GM12891 (cell line): ENCODE measurements around the gene WDR20.

Source experiments
- POLR2A ChIP-seq: IDR thresholded peaks from 2 replicates; pipeline ENCODE4 v1.6.1; 2011; ENCODE audit warnings: low read depth, low read length, control low read depth
- POLR2AphosphoS5 ChIP-seq: IDR thresholded peaks from 2 replicates; pipeline ENCODE4 v1.6.1; 2011; ENCODE audit warnings: low read depth, low read length, control low read depth
- TAF1 ChIP-seq: IDR thresholded peaks from 2 replicates; pipeline ENCODE4 v1.6.1; 2011; ENCODE audit warnings: low read depth, low read length, control low read depth

DNA sequence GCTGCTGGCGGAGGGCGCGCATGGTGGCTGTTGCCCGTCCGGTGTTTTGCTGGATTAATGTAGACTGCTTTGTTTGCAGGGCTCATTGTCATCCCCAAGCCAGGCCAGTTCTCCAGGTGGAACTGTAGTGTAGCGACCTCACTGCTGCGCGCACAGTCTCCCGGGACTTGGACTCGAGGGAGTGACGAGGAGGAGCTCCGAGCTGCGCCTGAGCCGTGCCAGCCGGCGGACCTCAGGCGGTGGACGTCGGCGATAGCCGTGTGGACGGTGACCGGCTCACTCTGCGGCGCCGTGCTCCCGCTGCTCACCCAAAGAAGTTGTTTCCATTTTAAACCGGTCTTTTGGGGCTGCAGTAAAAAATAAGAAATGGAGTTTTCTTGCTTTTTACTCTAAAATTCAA is 83.1 kb downstream of the WDR20 start:
- TF ChIP-seq POLR2A (no peak), POLR2AphosphoS5 (no peak), TAF1 (no peak)
